Measurements from ENCODE around the gene USP13.

The USP13 gene

GRCh38 chr3:179801856-179802255 lies 149.0 kb downstream of the USP13 start:
- DNase-seq: no peak

- DNase-seq: no peak
These were observed 153.3 kb downstream of the USP13 start for GRCh38 chr3:179806177-179806576.

DNA sequence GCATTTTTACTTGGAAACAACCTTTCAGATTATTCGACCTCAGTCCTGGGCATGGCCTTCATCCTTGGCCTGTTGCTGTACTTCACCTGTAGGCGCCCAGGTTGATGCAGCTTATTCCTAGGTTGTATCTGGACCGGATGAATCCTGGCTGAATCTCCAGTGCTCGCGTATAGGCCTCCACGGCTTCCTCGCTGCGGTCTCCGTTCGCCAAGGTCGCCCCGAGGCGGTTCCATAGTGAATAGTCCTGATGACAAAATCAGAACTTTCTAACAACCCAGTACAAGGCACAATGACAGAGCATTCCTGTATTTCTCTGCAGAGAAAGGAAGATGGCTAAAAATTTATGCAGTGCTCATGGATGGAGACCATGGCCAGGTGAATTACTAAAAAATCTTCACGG lies 154.7 kb downstream of the USP13 start:
- DNase-seq: no peak

DNA sequence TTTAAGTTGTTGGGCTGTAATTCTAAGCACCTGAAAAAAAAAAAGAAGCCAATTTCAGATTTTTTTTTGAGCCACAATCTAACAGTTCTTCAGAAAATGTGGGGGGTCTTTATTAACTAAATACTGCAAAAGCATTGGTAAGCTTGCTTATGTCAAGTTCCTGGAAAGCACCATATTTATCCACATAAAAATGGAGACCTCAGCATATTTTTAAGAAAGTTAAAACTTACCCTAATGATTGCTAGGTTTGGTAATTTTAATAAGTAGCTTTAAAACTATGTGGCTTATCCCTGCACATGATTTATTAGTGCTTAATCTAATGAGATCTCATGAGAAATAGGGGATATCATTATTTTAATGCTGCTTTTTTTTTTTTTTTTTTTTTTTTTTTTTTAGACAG lies 156.8 kb downstream of the USP13 start:
- DNase-seq: no peak

DNA sequence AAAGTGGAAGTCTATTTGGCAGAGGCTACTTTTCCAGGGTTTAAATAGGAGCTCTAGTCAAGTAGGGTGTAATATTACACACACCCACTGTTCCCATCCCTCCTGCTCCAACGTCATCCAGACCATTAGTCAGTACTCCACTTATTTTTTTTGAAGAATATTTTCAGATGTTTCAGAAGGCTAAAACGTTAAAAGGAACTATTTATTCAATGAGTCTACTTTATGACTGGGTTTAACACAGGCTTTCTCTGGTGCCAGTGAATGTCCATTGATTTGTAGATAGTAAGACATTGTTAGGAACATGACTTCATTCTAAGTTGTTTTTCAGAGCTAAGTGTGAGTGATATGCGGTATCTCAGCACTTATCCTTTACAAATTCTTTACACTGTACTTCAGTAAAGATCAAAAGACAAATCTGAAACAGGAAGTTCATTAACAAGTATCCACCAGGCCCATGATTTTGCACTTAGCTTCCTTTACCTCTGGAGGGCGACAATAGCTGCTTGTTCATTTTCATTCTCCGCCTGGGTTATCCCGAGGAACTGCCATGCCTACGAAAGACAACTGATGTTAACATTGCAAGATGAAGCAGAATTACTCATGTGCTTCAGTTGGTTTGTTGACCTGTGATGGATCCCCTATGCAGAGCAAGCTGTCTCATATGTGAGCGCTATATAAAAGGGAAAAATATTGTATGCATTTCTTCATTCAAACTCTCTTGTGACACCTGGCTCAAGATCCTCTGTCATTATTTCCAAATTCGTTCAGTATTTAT lies 158.7 kb downstream of the USP13 start:
- DNase-seq: peak; percentile 18

DNA sequence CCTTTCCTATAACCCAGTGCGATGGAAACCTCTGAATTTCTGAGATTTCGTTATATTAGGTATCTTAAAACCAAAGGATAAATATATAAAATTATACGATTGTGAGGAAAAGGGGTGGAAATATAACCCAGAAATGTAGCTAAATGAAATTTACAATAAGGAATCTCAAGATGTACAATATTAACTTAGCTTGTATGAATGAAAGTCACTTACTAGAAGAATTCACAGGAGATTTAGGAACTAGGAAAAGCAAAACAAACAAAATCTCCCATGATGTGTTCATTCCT lies 159.2 kb downstream of the USP13 start:
- DNase-seq: no peak

DNA sequence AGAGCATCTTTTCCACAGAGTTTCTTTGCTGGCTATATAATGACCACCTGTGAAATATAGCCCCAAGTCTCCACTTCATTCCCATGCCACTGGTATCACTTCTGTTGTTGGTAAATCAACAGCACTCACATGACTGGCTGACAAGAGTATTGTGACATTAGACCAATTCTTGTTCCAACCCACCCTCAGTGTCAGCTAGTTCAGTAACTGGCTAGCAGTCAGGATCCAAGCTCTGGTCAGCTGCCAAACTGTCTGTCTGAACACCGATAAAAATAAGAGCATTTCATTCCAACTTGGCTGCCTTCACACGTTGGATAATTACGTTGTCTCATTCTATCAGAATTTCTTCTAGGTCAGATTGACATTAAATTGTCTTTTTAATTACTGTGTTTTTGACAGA lies 166.5 kb downstream of the USP13 start:
- DNase-seq: no peak

- DNase-seq: no peak
These were observed 169.5 kb downstream of the USP13 start for GRCh38 chr3:179822296-179822695.

DNA sequence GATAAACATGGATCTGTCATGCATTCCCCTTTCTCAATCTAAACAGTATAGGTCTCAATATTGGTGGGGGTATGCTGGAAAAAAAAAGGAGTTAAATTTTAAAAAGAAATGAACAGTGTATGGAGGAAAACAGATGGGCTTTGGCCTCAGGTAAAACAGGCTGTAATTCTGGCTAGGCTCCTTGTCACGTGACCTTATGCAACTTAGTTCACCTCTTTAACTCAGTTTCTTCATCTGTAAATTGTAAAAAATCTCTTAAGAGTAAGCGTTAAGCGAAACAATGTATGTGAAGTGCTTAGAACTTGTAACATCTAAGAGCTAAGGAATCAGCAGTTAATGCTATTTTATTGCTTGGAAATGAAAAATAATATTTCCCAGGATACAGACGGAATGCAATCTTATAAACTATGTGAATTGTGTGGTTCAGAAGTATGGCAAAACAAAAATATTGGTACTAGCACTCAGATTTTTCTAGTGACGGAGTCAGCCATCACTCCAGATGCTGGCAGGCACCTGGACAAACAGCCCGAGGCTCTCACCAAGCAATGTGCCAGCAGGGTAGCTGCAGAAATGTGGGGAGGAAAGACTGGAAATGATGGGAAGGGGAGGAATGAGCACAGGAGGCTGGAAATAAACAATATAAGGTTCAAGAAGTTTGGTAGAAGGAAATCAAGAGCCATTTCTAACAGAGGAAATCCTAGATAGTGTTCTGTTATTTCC lies 172.8 kb downstream of the USP13 start:
- no peak for DNase-seq

DNA sequence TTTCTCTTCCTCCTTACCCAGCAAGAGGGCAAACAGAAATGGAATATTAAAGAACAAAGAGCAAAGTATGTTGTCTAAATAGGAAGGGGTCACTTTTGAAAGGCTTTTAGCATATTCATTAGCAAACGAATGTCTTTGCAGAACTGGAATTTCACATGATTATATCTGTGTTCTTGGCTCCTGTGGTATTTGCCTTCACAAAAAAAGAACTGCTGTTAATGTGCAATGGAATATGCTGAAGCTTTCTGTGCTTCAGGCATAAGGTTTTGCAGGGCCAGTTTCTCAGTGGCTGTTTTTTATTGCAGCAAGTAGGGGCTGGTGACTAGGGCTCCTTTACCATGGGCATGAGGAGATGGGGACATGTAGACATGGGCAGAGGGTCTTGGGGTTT lies 173.4 kb downstream of the USP13 start:
- no peak for DNase-seq

DNA sequence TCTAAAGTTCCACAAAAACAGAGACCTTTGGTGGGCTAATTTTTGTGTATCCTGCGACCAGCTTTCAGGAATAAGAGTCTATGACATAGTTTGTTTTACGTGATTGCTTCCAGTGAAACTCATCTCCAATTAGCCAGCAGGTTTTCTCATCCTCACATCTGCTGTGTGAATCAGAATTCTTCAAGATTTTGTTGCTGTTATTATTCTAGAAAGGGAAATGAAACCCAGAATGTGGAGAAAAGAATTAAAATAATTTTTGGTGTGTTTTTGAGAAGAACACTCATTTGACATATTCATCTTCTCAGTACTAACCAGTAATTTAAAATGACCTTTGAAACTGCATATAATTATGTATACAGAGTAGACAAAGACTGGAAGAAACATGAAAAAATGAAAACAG lies 175.9 kb downstream of the USP13 start:
- DNase-seq: no peak

GRCh38 chr3:179829401-179829800 lies 176.6 kb downstream of the USP13 start:
- no peak for DNase-seq

DNA sequence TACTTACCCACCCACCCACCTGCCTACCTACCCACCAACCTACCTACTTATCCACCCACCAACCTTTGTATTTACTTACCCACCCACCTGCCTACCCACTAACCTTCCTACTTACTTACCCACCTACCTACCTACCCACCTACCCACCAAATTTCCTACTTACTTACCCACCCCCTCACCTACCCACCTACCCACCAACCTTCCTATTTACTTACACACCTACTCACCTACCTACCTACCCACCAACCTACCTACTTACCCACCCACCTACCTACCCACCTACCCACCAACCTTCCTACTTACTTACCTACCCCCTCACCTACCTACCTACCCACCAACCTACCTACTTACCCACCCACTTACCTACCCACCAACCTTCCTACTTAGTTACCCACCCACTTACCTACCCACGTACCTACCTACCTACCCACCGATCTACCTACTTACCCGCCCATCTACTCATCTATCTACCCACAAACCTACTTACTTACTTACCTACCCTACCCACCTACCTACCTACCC lies 179.6 kb downstream of the USP13 start:
- no peak for DNase-seq

GRCh38 chr3:179833294-179833693 lies 180.5 kb downstream of the USP13 start:
- DNase-seq: no peak

DNA sequence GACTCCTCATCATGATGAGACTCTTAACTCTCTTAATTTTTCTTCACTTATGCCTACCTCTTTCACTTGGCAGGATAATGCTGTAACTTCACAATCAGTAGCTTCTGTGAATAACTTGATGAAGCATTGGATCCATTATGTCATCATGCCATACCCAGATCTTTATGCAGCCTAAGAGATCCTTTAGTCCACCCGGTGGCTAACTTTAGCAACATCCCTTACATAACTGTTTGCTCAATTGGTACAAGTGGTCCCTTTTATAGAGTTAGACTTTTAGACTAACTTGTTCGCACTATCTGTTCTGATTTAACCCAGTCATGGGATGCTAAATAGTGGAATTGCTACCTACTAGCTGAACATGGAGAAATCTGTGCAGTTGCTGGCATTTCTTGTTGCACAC lies 184.5 kb downstream of the USP13 start:
- DNase-seq: no peak

Measured in T1000 (cell line).